Activated CD4-positive, CD25-positive, alpha-beta regulatory T cell treated with anti-CD3 and anti-CD28 coated beads, Interleukin-2, amount 50 U/mL, for 24 hours (primary cell): Measurements from ENCODE around the gene NODAL.

ENCODE experiments used
- ATAC-seq, 2 donors: fragments of 150-1000 bp; cut with Tn5 transposase; one replicate each; pipeline ENCODE4 v1.10.0; 2021; ENCODE audit warnings: mild to moderate bottlenecking in 1 of 2, moderate library complexity in 1 of 2

The NODAL gene

DNA sequence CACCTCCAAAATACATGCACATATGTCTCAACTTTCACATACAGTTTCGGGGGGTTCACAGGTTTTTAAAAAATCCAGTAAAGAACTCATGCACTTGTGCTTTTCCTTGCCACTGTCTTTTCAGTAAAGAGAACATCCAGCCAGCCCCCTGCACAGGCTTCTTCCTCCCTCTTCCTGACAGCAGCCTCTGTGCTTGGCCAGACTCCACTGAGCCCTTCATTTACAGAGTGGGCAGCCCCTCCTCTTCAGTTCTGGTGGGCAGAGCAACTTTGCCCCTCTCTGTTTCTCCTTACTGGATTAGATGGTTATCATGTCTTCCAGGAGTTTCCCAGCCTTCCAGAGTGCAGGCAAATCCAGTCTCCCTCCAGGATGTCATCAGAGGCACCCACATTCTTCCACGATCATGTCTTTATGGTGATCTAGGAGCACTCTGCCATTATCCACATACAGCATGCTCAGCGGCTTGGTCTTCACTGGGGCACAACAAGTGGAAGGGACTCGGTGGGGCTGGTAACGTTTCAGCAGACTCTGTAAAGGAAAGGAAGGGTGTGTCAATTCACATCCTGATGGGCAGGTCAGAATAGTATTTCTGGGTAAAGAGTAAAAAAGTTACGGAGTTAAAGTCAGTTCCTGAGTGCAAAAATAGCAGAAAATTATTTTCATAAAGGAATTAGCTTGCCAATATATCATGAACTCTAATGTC is 8.8 kb downstream of the NODAL start:
- ATAC-seq: no peak

DNA sequence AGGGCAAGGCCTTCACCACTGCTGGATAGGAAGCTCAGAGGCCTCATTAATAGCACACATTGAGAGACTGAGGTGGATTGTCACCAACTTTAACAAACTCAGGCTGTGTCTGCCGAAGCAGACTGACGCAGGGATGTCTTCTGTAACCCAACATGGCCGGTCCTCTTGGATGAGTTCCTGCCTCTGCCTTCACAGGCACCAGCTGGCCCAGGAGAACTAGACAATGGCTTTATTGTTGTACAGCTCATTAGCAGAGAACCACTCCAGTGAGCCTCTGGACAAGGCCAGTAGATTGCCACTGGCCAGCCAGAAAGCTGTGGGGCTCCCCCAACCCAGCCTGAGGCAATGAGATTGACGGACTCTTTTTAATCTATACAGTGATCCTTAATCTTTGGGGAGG is 9.4 kb downstream of the NODAL start:
- no peak for ATAC-seq

DNA sequence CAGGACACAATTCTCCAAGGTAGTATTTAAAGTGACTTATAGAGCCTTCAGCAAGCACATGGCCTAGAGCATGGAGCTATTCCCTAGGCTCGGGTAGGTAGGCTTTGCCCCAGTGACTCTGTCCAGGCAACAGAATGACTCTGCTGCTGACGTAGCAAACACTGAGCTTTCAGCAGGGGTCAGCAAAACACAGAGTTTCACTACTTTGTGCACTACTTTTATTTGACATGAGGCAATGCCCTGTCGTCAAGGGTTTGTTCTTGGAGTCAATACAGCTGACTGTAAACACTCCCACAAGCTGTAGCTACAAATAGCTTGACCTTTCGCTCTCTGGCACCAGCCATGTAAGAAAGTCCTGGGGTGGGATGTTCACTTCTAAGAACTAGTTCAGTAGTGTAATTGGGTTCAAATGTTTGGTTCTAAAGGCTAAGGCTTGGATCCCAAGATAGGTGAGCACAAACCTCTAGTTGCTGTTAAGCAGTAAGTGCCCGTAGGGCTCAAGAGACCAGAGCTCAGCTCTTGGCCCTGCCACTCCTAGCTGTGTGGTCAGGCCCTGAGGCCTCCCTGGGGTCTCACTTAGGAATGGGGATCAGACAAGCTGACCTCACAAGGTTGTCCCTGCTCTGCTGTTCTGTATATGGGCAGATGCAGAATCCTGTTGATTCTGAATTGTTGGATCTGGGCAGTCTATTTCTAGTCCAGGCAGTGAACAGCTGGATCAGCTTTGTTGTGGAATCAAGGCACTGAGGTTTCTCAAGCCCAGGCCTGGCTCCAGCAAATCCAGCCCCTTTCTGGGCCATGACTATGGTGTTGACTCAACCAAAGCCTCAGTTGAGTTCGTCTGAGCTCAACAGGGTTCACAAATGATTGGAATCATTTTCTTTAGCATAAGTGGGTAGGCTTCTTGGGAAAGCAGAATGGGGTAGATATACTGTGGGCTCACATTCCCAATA is 10.7 kb downstream of the NODAL start:
- ATAC-seq: no peak

DNA sequence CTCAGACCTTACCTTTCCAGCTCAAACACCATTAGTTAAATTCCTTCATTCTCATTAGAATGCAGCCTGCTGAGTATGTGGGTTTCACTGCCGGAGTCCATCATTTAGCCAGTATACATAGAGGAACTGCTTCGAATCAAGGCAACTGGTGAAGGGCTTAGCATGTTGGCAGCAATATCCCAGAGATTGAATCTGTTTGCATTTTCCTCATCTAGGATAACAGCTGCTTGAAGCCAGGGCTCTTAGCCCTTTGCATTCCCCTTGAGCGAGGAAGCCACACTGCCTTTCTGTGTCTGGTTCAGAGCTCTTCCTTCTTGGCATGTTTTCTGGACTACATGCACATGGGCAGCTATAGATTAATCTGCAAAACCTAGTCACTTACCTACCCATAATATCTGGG is 14.7 kb downstream of the NODAL start:
- no peak for ATAC-seq

DNA sequence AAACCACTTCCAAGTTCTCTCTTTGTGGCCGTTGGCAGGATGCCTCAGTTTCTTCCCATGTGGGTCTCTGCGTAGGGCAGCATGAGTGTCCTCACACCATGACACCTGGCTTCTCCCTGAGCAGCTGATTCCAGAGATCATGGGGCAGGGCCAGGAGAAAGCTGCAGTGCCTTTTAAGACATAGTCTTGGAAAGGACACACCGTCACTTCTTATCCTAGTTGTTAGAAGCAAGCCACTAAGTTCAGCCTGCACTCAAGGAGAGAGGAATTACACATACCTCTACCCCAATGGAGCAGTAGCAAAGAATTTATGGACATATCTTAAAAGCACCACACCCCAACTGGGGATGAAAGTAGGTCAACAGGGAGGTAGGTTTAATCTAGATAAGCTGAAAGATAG is 16.4 kb downstream of the NODAL start:
- ATAC-seq: no peak

DNA sequence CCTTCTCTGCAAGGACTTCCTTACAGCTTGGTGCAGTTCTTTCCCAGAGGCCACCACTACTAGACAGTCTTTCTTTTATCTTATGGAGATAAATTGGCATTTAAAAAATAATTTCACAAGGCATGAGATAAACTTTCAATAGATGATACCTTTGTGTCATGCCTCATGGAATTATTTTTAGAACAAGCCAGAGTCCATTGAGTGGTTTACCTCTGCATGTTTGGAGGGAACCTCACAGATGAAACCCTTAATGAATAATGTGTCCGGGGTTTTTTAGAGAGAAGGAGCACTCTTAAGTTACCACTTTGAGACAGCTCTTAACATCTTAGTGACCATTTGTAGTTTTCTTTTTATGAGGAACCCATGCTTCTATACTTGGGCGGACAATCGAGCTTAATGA is 17.2 kb downstream of the NODAL start:
- no peak for ATAC-seq

DNA sequence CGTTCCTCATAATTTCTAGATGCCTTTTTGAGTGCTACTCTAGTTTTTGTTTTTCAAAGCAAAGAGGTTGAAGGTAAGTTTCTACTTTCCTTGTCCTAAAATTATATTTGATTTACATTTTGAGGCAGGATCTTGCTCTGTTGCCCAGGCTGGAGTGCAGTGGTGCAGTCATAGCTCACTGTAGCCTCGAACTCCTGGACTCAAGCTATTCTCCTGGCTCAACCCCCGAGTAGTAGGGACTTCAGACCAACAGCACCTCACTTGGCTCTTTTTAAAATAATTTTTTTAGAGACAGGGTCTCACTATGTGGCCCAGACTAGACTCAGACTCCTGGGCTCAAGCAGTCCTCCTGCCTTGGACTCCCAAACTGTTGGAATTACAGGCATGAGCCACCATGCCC is 22.8 kb downstream of the NODAL start:
- no peak for ATAC-seq

DNA sequence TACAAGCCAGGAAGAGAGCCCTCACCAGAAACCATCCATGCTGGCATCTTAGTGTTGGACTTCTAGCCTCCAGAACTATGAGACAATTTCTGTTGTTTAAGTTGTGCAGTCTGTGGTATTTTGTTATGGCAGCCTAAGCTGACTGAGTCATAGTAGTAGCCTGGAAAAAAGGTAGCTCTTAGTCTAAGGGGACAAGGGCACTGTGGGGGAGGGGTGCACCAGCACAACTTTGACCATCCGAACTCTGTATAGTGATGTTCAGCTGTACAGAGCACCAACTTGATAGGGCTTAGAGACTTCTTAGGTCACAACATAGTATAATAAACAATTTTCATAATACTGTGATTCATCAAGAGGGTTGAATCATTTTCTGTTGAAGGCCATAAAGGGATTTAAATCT is 23.3 kb downstream of the NODAL start:
- ATAC-seq: peak; percentile 42 to 60

DNA sequence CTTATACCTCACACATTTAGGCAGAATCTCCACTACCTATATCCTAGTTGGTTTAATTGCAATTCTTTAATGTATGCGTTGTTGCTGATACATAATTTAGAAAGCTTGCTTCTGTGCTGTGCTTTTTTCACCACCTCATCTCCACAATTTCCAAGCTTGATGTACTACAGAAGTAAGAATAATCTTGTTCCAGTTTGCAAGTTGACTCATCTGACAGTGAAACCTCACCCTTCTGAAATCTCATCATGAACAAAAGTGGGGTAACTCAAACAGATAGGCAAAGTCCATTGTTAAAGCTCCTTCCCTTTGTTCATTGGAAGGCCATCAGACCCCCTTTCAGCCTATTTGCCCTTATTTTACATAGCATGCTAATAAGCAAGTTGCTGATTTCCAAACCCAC is 23.9 kb downstream of the NODAL start:
- peak; percentile 68 to 72 for ATAC-seq

DNA sequence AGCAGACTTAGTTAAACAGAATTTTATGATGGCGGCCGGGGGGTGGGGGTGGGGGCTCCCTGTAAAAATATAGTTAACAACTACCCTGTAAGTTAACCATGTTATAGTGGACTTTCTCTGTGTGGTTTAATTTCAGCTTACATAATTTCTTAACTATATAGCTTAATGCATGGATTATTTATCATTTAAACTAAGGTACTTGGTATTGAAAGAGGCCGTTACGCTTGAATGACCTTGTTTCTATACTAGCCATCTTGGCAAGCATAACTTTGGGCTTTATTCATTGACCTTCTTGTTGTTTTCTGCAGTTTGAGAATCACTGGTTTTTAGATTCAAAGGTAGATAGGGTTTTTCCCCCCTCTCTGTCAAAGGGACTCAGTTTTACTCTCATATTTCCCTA is 29.1 kb downstream of the NODAL start:
- no peak for ATAC-seq

DNA sequence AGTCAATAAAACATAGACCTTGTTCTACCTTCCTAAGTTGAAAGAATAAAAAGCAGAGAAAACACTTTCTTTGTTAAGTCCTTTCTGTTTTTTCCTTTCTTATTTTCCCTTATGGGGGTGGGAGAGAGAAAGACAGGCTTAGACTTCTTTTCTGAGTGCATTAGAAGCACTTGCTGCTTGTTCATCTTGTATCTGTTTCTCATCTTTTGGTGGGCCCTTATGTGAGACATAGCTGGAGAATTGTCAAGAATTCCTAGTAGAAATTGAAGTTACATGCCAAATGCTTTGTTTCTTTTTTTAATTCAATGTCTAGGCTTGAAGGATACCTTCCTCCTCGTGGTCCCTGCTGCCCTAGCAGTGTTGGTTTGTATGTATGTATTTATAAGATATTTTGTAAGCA is 30.9 kb downstream of the NODAL start:
- ATAC-seq: no peak

DNA sequence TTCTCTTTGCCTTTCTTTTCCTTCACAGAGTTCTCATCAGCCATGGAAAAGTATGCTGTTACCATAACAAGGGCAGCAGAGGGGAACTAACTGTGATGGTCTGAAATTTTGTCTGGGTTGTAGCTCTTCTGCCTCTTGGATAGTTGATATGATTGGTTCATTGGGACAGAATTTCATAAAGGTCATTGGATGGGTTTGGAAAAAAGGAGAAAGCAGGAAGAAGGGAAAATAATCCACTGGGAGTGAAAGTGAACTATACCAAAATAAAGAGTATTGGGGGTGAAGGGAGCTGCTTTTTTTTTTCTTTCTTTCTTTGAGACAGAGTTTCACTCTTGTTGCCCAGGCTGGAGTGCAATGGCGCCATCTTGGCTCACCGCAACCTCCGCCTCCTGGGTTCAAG is 31.7 kb downstream of the NODAL start:
- ATAC-seq: no peak

DNA sequence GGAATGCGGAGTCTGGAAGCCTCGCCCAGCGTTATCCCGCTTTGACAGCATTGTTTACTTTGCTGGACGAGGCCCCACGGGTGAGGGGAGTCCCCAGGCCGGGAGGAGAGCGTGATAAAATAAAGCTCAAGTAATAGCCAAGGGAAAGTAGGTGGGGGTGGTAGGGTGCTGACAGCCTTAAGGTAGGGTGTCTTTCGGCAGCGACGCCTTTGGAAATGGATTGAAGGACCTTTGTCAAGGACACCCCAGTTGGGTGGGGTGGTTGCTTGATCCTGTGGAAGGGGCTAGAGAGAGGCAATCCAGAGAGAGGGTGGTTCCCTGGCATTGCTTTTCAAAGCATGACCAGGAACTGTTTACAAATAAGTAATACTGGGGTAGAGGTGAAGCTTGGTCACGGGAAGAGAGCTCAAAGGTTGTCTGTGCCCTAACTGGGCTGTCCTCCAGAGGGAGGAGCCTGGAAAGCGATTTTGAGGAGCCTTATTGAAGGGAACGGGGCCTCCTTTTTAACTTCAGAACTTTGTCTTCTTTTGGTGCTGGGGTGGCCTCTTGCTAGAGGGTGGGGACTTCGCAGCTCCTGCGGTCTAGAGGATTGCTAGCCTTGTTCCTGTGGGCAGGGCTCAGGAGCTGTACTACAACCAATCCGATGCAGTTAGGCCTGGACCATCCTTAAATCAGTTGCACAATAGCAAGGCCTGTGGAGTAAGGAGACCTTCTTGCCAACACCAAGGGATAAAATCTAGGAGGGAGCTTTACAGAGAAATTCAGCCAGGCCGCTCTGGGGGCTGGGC is 36.2 kb downstream of the NODAL start:
- peak; percentile 10 to 18 for ATAC-seq

DNA sequence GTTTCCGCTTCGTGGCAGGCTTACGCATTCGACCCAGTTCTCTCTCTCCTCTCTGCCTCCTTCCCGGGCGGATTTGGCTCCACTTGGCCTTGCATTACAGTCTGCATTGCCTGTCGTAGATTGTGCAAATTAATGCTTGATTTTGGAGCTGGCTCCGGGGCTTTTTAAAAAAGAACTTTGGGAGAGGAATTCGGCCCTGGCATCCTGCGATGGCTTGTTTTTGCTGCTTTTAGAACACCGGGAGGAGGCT is 36.8 kb downstream of the NODAL start:
- no peak for ATAC-seq

DNA sequence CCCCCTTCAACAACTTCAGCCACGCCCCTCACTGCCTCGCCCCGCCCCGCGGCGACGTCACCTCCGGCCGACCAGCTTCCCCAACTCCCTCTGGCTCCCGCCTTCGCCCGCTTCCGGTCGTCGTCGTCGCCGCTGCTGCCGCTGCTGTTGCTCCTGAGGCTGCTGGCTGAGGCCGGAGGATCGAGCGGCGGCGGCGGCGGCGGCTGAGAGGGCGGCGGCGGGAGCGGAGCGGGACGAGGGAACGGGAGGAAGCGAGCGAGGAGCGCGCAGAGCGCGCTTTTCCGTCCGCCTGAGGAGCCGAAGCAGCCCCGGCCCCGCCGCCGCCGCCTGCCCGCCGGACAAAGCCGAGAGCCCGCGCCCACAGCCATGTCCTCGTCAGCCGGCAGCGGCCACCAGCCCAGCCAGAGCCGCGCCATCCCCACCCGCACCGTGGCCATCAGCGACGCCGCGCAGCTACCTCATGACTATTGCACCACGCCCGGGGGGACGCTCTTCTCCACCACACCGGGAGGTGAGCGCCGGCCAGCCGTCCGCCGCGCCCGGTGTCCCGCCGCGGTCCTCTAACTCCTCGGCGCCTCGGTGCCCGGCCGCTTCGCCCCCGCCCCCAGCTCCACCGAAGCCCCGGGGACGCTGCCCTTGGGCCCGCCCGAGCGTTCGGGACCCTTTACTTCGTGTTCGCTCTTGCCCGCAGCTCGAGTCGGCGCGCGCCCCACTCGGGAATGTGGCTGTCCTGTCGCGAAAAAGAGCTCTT is 37.3 kb downstream of the NODAL start, which contains the start of gene EIF4EBP2:
Gene EIF4EBP2, plus strand, starts transcription at position 110 of the 751 bp plus-strand sequence. Its CDS starts 257 bp downstream, at position 367.
- peak; percentile 96 to 97 for ATAC-seq

DNA sequence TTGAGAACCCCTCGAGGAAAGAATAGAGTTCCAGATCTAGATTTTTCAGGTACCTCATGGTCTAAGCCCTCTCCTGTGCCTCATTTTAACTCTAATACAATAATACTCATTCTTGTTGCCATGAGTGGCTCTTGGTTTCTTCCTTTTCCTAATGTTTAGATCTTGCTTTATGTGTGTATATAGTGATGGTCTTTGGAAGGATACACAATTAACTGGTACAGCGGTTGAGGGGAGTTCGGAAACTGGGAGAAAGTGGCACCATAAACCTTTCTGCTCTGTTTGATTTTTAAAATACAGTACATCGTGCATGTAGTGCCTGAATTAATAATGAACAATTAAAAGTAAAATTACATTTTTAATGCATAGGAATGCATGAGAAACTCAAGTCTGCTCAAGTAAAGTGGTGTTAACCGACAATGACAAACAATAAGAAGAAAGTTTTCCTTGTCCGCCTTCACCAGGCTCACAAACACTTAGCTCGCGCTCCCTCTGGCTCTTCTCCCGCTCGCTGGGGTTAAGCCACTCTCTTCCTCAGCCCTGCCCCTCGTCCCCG is 37.9 kb downstream of the NODAL start:
- ATAC-seq: no peak

DNA sequence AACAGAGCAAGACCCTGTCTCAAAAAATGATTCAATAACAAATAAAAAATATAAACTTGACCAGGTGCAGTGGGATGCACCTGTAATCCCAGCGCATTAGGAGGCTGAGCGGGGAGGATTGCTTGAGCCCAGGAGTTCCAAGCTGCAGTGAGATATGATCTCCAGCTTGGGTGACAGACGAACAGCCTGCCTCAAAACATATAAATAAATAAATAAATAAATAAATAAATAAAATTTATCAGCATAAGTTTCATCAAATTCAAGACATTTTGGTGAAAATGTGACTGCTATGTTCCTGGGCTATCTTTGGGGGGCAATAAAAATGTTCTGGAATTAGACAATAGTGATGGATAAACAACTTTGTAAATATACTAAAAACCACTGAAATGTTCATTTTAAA is 42.3 kb downstream of the NODAL start:
- no peak for ATAC-seq

DNA sequence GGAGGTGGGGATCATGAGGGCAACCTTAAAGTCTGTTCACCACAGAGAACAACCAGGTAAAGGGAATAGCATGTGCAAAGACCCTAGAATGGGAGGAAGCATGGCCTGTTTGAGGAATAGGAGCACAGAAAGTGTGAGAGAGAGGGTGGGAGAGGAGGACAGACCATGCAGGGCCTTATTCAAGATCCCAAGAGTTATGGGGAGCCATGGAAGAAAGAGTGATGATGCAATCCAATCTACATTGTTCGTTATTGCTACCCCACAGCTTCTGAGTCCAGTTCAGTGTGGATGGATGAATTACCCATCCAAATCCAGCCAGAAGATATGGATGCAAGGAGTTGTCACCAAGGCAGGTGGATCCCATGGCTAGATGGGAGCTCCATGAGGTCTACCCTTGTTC is 45.3 kb downstream of the NODAL start:
- ATAC-seq: no peak

DNA sequence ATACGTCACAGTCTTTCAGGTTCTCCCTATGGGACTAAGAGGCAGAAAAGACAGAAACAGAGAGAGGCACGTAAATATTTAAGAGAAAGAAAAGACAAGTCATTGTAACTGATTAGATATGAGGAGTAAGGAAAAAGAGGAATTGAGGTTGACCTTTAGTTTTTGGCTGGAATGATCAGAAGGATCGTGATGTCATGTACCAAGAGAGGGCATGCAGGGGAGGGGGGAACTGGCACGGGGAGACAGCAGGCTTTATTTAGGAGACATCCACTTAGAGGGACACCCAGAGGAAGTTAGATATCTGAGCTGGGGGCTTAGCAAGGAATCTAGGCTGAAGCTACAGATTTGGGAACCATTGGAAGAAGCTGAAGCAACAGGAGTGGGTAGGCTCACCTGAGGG is 49.8 kb downstream of the NODAL start:
- ATAC-seq: no peak
